ENCODE data around the gene TMEM209. TPM values are rescaled to one million over a fixed set of nuclear protein-coding genes. Genes with fewer than 3 reads are reported as not detected.
"Not testable (repeated sequence)": the region's sequence is repeated elsewhere in the genome, so short reads cannot be mapped to it uniquely, and the experiment has no call there.

TMEM209 gene
- total RNA-seq = 42.3 and 42.8 TPM in 2 replicates

DNA sequence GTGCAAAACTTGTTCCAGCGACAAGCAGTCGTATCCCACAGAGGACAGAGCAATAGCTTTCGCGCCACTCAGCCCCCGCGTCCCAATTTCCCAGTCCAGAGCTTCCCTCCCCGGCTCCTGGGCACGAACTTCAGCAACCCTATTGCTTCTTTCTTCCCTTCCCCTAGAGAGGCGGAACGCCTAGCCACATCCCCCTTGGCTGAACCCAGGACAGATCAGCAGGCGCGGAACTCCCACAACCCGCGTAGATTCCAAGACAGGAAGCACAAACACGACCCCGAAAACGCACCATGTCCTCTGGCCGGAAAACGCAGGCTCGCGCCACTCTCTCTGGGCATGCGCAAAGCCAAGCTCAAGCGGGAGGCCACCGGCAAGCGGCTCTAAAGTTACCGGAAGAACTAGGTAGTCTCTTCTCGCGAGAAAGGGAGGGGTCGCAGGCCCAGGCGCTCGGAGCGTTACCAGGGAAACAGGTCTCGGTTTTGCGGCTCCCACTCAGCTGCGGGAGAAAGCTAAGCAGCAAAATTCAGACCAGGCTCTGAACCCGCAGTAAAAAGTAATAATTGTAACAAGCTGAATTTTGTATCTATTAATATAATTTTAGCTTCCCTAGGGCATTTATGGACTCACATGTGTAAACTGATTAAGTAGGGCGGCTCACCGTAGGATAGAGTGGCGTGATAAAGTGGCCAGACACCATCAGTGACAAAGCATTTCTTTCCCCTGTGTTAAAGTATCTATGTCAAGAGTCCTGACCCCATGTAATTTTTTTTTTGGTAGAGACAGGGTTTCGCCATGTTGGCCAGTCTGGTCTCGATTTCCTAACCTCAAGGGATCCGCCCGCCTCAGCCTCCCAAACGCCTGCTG is at the start of gene TMEM209:
Gene TMEM209, minus strand, starts transcription at position 323 of the 864 bp plus-strand sequence. Its CDS starts 31 bp downstream, at position 292.
- intact Hi-C loops (cut with micrococcal nuclease) = loop anchor here (1.0 to 10.0 kb wide), 10 partner anchors 135 to 981 kb away; partner anchors contain the start of genes AHCYL2, CEP41, COPG2 and KLHDC10

DNA sequence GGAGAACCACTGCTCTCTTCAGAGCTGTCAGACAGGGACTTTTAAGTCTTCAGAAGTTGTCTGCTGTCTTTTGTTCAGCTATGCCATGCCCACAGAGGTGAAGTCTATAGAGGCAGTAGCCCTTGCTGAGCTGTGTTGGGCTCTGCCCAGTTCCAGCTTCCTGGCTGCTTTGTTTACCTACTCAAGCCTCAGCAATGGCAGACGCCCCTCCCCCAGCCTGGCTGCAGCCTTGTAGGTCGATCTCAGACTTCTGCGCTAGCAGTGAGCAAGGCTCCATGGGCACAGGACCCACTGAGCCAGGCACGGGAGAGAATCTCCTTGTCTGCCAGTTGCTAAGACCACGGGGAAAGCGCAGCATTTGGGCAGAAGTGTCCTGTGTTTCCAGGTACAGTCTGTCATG is 49.3 kb upstream of the TMEM209 start:
- intact Hi-C loops (cut with micrococcal nuclease) = no loop called here

DNA sequence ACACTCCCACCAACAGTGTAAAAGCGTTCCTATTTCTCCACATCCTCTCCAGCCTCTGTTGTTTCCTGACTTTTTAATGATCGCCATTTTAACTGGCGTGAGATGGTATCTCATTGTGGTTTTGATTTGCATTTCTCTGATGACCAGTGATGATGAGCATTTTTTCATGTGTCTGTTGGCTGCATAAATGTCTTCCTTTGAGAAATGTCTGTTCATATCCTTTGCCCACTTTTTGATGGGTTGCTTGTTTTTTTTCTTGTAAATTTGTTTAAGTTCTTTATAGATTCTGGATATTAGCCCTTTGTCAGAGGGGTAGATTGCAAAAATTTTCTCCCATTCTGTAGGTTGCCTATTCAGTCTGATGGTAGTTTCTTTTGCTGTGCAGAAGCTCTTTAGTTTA is 44.4 kb upstream of the TMEM209 start:
- intact Hi-C loops (cut with micrococcal nuclease) = not testable (repeated sequence)

DNA sequence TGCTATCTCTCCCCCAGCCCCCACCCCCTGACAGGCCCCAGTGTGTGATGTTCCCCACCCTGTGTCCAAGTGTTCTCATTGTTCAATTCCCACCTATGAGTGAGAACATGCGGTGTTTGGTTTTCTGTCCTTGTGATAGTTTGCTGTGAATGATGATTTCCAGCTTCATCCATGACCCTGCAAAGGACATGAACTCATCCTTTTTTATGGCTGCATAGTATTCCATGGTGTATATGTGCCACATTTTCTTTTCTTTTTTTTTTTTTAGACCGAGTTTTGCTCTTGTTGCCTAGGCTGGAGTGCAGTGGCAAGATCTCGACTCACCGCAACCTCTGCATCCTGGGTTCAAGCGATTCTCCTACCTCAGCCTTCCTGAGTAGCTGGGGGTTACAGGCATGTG is 43.6 kb upstream of the TMEM209 start:
- intact Hi-C loops (cut with micrococcal nuclease) = not testable (repeated sequence)

DNA sequence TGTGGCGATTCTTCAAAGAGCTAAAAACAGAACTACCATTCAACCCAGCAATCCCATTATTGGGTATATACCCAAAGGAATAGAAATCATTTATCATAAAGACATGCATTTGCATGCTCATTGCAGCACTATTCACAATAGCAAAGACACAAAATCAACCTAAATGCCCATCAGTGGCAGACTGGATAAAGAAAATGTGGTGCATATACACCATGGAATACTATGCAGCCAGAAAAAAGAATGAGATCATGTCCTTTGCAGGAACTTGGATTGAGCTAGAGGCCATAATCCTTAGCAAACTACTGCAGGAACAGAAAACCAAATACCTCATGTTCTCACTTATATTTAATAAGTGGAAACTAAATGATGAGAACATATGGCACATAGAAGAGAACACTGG is 41.3 kb upstream of the TMEM209 start:
- intact Hi-C loops (cut with micrococcal nuclease) = not testable (repeated sequence)

DNA sequence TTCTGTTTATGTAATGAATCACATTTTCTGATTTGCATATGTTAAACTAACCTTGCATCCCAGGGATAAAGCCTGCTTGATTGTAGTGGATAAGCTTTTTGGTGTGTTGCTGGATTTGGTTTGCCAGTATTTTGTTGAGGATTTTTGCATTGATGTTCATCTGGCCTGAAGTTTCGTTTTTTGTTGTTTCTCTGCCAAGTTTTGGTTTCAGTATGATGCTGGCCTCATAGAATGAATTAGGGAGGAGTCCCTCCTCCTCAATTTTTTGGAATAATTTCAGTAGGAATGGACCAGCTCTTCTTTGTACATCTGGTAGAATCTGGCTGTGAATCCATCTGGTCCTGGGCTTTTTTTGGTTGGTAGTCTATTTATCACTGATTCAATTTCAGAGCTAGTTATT is 38.3 kb upstream of the TMEM209 start:
- intact Hi-C loops (cut with micrococcal nuclease) = loop anchor here (2.0 to 5.0 kb wide), 2 partner anchors 243 to 494 kb away; no protein-coding TSS in a partner anchor

- intact Hi-C loops (cut with micrococcal nuclease) = loop anchor here (1.0 to 5.0 kb wide), 7 partner anchors 170 to 590 kb away; no protein-coding TSS in a partner anchor
Measured at GRCh38 chr7:130242198-130243014, 37.2 kb upstream of the TMEM209 start.

GRCh38 chr7:130240240-130240639 is 35.0 kb upstream of the TMEM209 start:
- intact Hi-C loops (cut with micrococcal nuclease) = loop anchor here (5.0 kb wide), 1 partner anchor 497 kb away; no protein-coding TSS in a partner anchor

DNA sequence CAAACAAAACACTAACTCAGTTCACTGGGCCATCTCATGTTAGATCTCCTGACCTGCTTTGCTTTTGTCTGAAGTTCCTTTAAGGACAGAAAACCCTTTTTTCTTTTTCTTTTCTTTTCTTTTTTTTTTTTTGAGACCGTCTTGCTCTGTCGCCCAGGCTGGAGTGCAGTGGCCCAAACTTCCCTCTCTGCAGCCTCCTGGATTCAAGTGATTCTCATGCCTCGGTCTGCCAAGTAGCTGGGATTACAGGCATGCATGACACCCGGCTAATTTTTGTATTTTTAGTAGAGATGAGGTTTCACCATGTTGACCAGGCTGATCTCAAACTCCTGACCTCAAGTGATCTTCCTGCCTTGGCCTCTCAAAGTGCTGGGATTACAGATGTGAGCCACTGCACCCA is 31.2 kb upstream of the TMEM209 start:
- intact Hi-C loops (cut with micrococcal nuclease) = not testable (repeated sequence)

DNA sequence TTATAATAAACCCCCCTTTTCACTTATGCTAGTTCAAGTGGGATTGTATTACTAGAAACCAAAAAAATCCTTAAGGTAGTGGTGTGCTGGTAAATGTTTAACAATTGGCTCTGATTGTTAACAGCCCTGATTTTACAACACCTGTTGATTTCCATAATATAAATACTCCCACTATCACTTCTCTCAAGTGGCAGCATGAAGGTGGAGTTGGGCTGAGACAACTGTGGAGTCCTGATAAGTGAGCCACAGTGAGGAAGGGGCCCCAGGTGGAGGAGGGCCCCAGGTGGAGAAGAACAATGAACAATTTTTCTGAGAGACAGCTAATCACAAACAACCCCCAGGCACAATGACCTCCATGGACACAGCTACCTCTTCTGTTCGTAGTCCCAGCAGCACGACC is 28.9 kb upstream of the TMEM209 start:
- intact Hi-C loops (cut with micrococcal nuclease) = no loop called here

GRCh38 chr7:130232209-130232608 is 27.0 kb upstream of the TMEM209 start:
- intact Hi-C loops (cut with micrococcal nuclease) = no loop called here

- intact Hi-C loops (cut with micrococcal nuclease) = no loop called here
Measured at GRCh38 chr7:130231792-130232191, 26.6 kb upstream of the TMEM209 start.

DNA sequence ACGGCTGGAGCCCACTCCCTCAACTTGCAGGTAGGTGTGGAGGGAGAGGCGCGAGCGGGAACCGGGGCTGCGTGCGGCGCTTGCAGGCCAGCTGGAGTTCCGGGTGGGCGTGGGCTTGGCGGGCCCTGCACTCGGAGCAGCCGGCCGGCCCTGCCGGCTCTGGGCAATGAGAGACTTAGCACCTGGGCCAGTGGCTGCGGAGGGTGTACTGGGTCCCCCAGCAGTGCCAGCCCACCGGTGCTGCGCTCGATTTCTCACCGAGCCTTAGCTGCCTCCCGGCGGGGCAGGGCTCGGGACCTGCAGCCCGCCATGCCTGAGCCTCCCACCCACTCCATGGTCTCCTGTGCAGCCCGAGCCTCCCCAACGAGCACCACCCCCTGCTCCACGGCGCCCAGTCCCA is 24.8 kb upstream of the TMEM209 start:
- intact Hi-C loops (cut with micrococcal nuclease) = not testable (repeated sequence)

GRCh38 chr7:130228840-130229502 is 23.8 kb upstream of the TMEM209 start:
- intact Hi-C loops (cut with micrococcal nuclease) = no loop called here

GRCh38 chr7:130227883-130228575 is 22.8 kb upstream of the TMEM209 start:
- intact Hi-C loops (cut with micrococcal nuclease) = no loop called here

DNA sequence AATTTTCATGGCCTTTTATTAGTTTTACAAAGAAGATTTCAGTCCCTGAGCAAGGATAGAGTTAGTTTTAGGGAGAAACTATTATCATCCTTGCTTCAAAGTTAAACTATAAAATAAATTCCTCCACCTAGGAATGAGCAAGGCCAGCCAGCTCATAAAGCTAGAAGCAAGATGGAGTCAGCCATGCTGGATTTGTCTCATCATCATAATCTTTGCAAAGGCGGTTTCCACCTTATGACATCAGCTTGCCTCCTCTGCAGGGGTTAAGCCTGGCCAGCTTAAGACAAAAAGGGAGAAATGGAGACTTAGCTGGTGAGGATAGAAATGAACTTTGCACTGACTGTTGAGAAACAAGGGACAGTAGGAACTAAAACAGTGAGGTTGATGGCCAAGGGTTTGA is 21.1 kb upstream of the TMEM209 start:
- intact Hi-C loops (cut with micrococcal nuclease) = no loop called here

- intact Hi-C loops (cut with micrococcal nuclease) = not testable (repeated sequence)
Measured at GRCh38 chr7:130224923-130225322, 19.7 kb upstream of the TMEM209 start.

GRCh38 chr7:130224210-130224609 is 19.0 kb upstream of the TMEM209 start:
- intact Hi-C loops (cut with micrococcal nuclease) = no loop called here

DNA sequence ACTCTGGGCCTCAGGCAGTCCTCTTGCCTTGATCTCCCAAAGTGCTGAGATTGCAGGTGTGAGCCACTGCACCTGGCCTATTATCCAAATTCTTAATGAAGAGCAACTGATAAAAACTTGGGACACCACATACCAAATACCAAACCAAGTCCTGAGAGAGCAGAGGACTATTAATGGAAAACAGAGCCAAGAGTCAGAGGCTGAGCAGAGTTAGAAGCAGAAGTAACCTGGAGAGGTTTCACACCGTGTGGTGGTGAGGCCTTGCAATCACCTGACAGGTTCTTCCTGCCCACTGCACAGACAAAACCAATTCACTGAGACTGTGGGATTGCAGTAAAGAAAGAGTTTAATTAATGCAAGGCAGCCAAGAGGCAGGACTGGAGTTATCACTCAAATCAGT is 18.4 kb upstream of the TMEM209 start:
- intact Hi-C loops (cut with micrococcal nuclease) = no loop called here

- intact Hi-C loops (cut with micrococcal nuclease) = no loop called here
Measured at GRCh38 chr7:130221746-130222145, 16.5 kb upstream of the TMEM209 start.

GRCh38 chr7:130219871-130220270 is 14.7 kb upstream of the TMEM209 start:
- intact Hi-C loops (cut with micrococcal nuclease) = no loop called here
